Measurements from ENCODE around the gene TMUB1. TPM values are rescaled to one million over a fixed set of nuclear protein-coding genes. Genes with fewer than 3 reads are reported as not detected.

The TMUB1 gene
- total and polyA plus RNA-seq, 9 of the 15 experiments (the other 6 are each of a cell fraction or from before 2014, with no cell fraction given): 0.14 to 241 (median 74.1) TPM

DNA sequence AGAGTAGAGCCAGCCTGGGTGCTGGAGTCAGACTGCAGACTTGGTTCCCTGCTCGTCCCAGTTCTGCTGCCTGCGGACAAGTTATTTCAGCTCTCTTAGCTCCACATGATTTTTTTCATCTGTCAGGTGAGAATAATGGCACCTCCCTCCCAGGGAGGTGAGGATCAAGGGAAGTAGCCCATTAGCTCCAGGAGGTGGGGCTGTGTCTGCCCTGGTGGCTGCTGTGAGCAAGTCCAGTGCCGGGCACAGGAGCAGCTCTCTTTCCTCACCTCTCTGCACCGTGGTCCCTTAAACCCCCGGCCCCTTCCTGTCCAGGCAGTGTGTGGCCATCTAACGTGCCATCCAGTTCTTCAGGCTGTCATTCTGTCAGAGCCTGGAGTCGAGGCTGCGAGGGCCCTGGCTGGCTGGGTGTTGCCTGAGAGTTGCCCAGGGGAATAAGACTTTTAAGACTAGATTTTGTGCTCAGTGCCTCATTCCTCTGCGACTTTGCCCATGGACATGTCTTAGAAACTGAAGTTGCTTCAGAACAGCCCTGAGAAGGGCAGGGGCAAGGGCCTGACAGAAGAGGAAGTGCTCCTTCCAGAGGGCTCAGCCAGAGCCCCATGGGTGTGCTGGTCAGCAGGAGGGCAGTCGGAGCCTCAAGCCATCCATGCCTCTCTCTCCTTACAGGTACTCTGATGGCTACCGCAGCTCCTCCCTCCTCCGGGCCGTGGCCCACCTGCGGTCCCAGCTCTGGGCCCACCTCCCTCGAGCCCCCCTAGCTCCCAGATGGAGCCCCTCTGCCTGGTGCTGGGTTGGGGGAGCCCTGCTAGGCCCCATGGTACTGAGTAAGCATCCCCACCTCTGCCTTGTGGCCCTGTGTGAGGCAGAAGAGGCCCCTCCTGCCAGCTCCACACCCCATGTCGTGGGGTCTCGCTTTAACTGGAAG, 50.1 kb downstream of the TMUB1 start:
- Histone ChIP-seq H3K4me3 (no peak overlapping the region), H4K20me1 (replicated peaks; ENCODE audit: control insufficient read depth, insufficient read depth, low read length) (no peaks in the 10 kb centered on the region), H3K27me3 (ENCODE audit: control insufficient read depth in 2 of 2, insufficient read depth in 2 of 2, low read length in 2 of 2) (no peaks in the 10 kb centered on the region), H3K36me3 (ENCODE audit: control insufficient read depth, insufficient read depth, low read length) (peaks cover 76% of the 10 kb centered on the region; the same call in 2 of the 3 replicates), H3K9me3 (replicated peaks; ENCODE audit: control insufficient read depth, insufficient read depth, low read depth, low read length) (no peaks in the 10 kb centered on the region), H3K4me1 (replicated peaks in 1 of 2; ENCODE audit: control insufficient read depth in 2 of 2, insufficient read depth in 2 of 2, low read length in 2 of 2) (peaks cover 4 to 55% of the 10 kb centered on the region in 2 experiments; a peak in 4 of 5 replicates), H3K4me2 (ENCODE audit: insufficient read depth, low read length) (no peak overlapping the region), H3K79me2 (ENCODE audit: control insufficient read depth, insufficient read depth, low read length) (peaks cover 34% of the 10 kb centered on the region), H2AFZ (ENCODE audit: low read depth, low read length) (no peak overlapping the region), H3K9me1 (ENCODE audit: control insufficient read depth, insufficient read depth, low read length) (no peaks in the 10 kb centered on the region), H3K27ac (ENCODE audit: extremely low read depth, low read depth, low read length) (no peak overlapping the region), H3K9ac (ENCODE audit: insufficient read depth in 1 of 2, low read depth in 2 of 2, low read length in 2 of 2) (peak overlapping the region in 1 of 2 experiments; percentile 5; a peak in 2 of 4 replicates)
- DNase-seq (ENCODE audit: extremely low read depth in 1 of 4, low spot score in 3 of 4) (peak in 2 of 4 experiments; percentile 38 to 52), FAIRE-seq (no peak), ATAC-seq (no peak)
- WGBS (ENCODE audit: insufficient coverage, low coverage, missing lambda C conversion rate): 88% methylated on average over 16 of the region's 17 CpGs
- BruUV-seq (replicated peaks): no TSS peak
- intact Hi-C loops (cut with micrococcal nuclease): no loop called here
- CTCF ChIA-PET (ENCODE audit: low intra/inter-chr PET ratio): interaction anchor here (1.1 kb wide), 1 partner anchor 77 kb away, joined by 3 read pairs; no protein-coding TSS in a partner anchor
- POLR2A ChIA-PET: interaction anchor here (0.6 to 1.1 kb wide), 4 partner anchors 9 to 39 kb away, joined by 3 read pairs; no protein-coding TSS in a partner anchor
- in situ Hi-C loops (cut with MboI): no loop called here
- TF ChIP-seq HNRNPUL1 (IDR thresholded peaks at IDR 0.05; ENCODE audit: low read length) (no peak), HCFC1 (IDR thresholded peaks at IDR 0.05; ENCODE audit: low read depth, low read length) (no peak), POLR3G (IDR thresholded peaks at IDR 0.05; ENCODE audit: extremely low read depth, insufficient read length, insufficient replicate concordance) (no peak), SNRNP70 (optimal IDR thresholded peaks at IDR 0.05; ENCODE audit: low read depth, low read length) (no peak), RAD21 (CRISPR knock-in tag; conservative IDR thresholded peaks at IDR 0.05 in 1 of 2, IDR thresholded peaks at IDR 0.05 in 1 of 2) (peak in 1 of 2 experiments; percentile 29; a peak in 1 of 4 replicates), BACH1 (tag; IDR thresholded peaks at IDR 0.05) (no peak), CBFB (CRISPR knock-in tag; IDR thresholded peaks at IDR 0.05) (peak; percentile 25; the same call in 1 of the 2 replicates), EZH2 (IDR thresholded peaks at IDR 0.05; ENCODE audit: borderline replicate concordance, low read depth, low read length) (no peak), FOXP1 (CRISPR knock-in tag; IDR thresholded peaks at IDR 0.05) (no peak), NCOA6 (IDR thresholded peaks at IDR 0.05) (no peak), ZNF57 (CRISPR knock-in tag; IDR thresholded peaks at IDR 0.05) (no peak), POLR2G (IDR thresholded peaks at IDR 0.05; ENCODE audit: low read depth, low read length) (0 out of 2 replicates have a peak, but pooled peaks have one; percentile 31), ZC3H8 (IDR thresholded peaks at IDR 0.05) (no peak), SMC3 (conservative IDR thresholded peaks at IDR 0.05; ENCODE audit: insufficient read depth, low read depth, low read length) (0 out of 2 replicates have a peak, but pooled peaks have one; percentile 7), NRF1 (conservative IDR thresholded peaks at IDR 0.05 in 1 of 2, IDR thresholded peaks at IDR 0.05 in 1 of 2) (no peak), ESRRA (IDR thresholded peaks at IDR 0.05; ENCODE audit: borderline replicate concordance, low read depth) (no peak), ZNF75A (CRISPR knock-in tag; IDR thresholded peaks at IDR 0.05) (no peak), ZNF354B (CRISPR knock-in tag; IDR thresholded peaks at IDR 0.05) (no peak), SLC30A9 (CRISPR knock-in tag; IDR thresholded peaks at IDR 0.05) (no peak)
- TF ChIP-seq, protein P1, sequence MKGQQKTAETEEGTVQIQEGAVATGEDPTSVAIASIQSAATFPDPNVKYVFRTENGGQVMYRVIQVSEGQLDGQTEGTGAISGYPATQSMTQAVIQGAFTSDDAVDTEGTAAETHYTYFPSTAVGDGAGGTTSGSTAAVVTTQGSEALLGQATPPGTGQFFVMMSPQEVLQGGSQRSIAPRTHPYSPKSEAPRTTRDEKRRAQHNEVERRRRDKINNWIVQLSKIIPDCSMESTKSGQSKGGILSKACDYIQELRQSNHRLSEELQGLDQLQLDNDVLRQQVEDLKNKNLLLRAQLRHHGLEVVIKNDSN (CRISPR knock-in tag; IDR thresholded peaks at IDR 0.05): no peak
- TF ChIP-seq, protein P2, sequence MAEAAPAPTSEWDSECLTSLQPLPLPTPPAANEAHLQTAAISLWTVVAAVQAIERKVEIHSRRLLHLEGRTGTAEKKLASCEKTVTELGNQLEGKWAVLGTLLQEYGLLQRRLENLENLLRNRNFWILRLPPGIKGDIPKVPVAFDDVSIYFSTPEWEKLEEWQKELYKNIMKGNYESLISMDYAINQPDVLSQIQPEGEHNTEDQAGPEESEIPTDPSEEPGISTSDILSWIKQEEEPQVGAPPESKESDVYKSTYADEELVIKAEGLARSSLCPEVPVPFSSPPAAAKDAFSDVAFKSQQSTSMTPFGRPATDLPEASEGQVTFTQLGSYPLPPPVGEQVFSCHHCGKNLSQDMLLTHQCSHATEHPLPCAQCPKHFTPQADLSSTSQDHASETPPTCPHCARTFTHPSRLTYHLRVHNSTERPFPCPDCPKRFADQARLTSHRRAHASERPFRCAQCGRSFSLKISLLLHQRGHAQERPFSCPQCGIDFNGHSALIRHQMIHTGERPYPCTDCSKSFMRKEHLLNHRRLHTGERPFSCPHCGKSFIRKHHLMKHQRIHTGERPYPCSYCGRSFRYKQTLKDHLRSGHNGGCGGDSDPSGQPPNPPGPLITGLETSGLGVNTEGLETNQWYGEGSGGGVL (CRISPR knock-in tag; IDR thresholded peaks at IDR 0.05): no peak

All from K562 (cell line).